Subcutaneous abdominal adipose tissue (tissue), 5 donors: Measurements from ENCODE around the gene CLEC2L.

Experiments used
- H3K27ac ChIP-seq: one replicate; pipeline ENCODE4 v1.7.0; 2013; ENCODE audit warnings: low read depth, mild to moderate bottlenecking, inconsistent platforms, low read length, moderate library complexity
- H3K27me3 ChIP-seq, 5 donors: one replicate each; pipeline ENCODE4 v1.7.0; 2013; ENCODE audit warnings: low read length in 5 of 5, inconsistent platforms in 1 of 5; ENCODE audit not compliant: control insufficient read depth in 5 of 5, insufficient read depth in 4 of 5
- H3K36me3 ChIP-seq, 5 donors: one replicate each; pipeline ENCODE4 v1.7.0; 2013; ENCODE audit warnings: low read length in 5 of 5; ENCODE audit not compliant: control insufficient read depth in 5 of 5, insufficient read depth in 5 of 5
- H3K4me1 ChIP-seq, 5 donors: one replicate each; pipeline ENCODE4 v1.7.0; 2013; ENCODE audit warnings: low read length in 5 of 5, mild to moderate bottlenecking in 3 of 5, moderate library complexity in 1 of 5; ENCODE audit not compliant: control insufficient read depth in 5 of 5, insufficient read depth in 5 of 5
- H3K4me3 ChIP-seq, 5 donors: one replicate each; pipeline ENCODE4 v1.7.0; 2013; ENCODE audit warnings: low read length in 5 of 5, low read depth in 1 of 5
- H3K9ac ChIP-seq, 5 donors: one replicate each; pipeline ENCODE4 v1.7.0; 2013; ENCODE audit warnings: low read length in 5 of 5, mild to moderate bottlenecking in 4 of 5, moderate library complexity in 3 of 5
- H3K9me3 ChIP-seq, 5 donors: one replicate each; pipeline ENCODE4 v1.7.0; 2013; ENCODE audit warnings: low read length in 5 of 5; ENCODE audit not compliant: control insufficient read depth in 5 of 5
- donor health status: healthy.
- donor health status: healthy.
- donor health status: healthy.
- donor health status: healthy.
- donor health status: healthy.

Gene CLEC2L

DNA sequence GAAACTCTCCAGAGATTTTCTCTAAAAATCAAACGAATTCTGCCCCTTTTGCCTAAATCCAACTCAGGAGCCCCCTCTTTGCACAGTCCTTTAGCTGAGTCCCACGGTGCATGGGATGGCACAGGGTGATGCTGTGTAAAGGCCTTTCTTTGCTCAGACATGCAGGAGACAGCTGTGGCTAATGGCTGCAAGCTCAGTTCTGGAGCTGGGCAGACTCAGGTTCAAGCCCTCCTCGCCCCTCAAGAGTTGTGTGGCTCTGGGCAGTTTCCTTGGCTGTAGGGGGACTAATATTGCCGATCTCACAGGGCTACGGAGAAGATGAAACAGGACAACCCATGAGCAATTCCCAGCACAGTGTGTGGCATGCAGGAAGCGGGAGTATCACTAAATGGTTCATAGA lies 42.6 kb downstream of the CLEC2L start:
- H3K4me1 ChIP-seq: peaks cover 0 to 27% (median 12%) of the 10 kb centered on the region in 5 donors
- H3K9ac ChIP-seq: no peak overlapping the region
- no peaks in the 10 kb centered on the region for H3K27me3 ChIP-seq
- H3K9me3 ChIP-seq: no peaks in the 10 kb centered on the region
- H3K4me3 ChIP-seq: no peak overlapping the region
- H3K27ac ChIP-seq: peak overlapping the region; percentile 49
- peaks cover 0 to 25% (median 15%) of the 10 kb centered on the region in 5 donors for H3K36me3 ChIP-seq

DNA sequence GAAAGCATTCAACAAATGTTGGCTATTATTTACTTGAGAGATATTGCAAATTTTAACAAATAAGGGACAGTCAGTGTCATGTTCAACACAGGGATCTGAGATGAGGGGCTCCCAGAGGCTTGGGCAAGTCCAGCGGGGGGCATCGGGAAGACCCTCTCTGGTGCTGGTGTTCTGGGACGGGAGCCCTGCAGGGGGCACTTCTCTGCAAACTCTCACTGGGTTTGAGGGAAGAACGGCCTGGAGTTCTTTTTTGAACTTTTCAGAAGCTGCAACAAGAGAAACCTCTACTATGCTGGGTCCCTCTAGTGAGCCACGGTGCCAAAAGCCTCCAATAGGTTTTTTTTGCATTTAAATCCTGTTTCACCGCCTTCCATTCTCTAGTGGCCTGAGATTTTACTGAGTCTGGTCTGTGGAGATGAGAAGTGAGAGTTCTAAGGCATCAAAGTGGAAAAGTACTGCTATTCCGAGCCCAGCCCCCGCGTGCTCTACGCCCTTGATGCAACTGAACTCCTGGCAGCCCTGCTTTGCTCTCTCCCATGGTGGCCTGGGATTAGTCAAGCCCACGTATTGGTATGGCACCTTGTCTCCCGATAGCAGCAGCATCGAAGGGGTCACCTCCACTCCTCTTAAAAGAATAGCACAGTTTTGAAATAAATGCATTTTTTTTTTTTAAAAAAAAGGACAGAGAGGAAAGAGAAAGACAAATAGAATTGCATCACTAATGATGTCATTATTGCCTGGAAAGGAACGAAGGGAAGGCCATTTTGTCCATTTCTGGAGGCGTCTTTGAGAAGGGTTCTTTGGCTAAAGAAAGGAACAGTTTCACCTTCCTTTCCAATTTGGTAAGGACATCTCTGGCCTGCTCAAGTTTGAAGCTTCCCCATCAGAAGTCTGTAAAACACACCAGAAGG lies 43.5 kb downstream of the CLEC2L start:
- Histone ChIP-seq H3K9ac (no peak overlapping the region), H3K4me3 (no peak overlapping the region), H3K27ac (peak overlapping the region; percentile 50), H3K9me3 (no peaks in the 10 kb centered on the region), H3K4me1 (peaks cover 0 to 27% (median 12%) of the 10 kb centered on the region in 5 donors), H3K36me3 (peaks cover 0 to 33% (median 22%) of the 10 kb centered on the region in 5 donors), H3K27me3 (no peaks in the 10 kb centered on the region)

DNA sequence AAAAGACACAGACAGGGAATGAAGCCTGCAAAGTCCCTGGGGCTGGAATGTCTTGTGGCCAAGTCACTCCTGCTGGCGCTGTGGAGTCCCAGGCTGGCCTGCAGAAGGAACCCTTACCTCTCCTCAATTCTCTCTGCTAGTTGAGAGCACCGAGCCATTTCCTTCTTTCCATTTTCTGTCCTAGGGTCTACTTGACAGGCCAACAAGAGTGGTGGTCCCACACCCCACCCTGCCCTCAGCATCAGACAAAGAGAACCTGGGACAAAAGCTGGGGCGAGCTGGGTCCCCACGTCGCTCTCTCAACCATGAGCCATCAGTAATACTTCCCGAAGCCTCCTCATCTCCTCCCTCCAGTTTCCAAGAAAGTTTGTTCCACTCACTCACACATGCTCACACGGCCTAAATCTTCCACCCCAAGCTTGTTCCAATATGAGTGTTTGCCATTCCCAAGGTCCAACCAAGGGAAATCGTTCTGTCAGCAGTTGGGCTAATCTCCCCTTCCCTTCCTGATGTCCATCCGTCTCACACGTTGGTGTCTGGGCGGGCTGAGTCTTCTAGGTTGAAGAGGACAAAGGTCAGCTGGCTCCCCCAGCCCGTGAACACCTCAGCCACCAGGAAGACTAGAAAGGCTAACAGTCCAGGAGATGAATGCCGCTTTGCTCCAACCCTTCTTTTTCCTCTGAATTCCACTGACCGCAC lies 44.3 kb downstream of the CLEC2L start:
- H3K27me3 ChIP-seq: no peaks in the 10 kb centered on the region
- H3K4me1 ChIP-seq: peaks cover 0 to 27% (median 12%) of the 10 kb centered on the region in 5 donors
- no peak overlapping the region for H3K4me3 ChIP-seq
- peak overlapping the region; percentile 50 for H3K27ac ChIP-seq
- no peaks in the 10 kb centered on the region for H3K9me3 ChIP-seq
- no peak overlapping the region for H3K9ac ChIP-seq
- peaks cover 0 to 38% (median 24%) of the 10 kb centered on the region in 5 donors for H3K36me3 ChIP-seq

DNA sequence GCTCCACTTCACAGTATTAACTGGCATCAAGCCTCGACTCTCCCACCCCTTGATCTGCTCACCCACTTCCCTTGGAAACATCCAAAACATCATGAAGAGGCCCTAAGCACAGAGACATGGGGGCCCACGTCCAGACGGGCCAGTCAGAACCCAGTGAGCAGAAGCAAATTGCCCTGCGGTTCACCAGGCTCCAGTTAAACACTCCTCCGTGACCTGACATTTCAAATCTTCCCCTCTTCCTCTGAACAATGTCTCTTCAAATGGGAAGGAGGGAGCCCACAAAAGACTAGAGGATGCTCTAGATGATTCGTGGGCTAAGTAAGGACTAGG lies 44.8 kb downstream of the CLEC2L start:
- H3K36me3 ChIP-seq: peaks cover 0 to 43% (median 29%) of the 10 kb centered on the region in 5 donors
- no peaks in the 10 kb centered on the region for H3K27me3 ChIP-seq
- no peak overlapping the region for H3K9ac ChIP-seq
- H3K4me1 ChIP-seq: peaks cover 0 to 27% (median 8%) of the 10 kb centered on the region in 5 donors
- H3K27ac ChIP-seq: peak overlapping the region; percentile 11
- no peaks in the 10 kb centered on the region for H3K9me3 ChIP-seq
- no peak overlapping the region for H3K4me3 ChIP-seq

DNA sequence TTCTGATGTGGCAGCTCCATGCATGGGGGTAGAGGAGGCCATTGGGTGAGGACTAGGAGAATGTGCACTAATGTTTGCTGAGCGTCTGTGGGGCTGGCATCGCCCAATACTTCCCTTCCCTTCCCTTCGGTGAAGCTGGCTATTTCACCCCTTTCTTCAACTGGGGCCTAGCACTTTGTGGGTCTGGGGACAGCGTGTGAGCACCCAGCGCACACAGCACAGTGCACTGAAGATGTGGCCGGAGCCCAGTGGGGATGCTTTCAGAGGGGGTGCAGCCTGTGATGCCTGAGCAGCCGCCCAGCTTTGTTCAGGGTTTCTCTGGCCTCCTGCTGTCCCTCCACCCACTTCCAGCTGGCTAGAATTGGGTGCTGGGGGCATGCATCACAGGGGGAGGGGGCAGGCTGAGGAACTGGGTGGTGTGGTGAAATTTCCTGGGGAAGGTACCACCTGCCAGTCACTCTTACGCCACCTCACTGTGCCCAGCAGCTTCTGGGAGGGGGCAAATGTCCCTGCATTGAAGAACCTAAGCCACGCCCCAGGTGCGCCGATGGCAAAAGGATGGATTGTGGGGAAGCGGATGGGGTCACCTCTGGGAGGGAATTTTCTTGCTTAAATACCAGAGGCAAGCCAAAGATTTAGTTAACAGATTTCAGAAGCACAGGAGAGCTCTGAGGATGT lies 45.5 kb downstream of the CLEC2L start:
- peaks cover 0 to 47% (median 36%) of the 10 kb centered on the region in 5 donors for H3K36me3 ChIP-seq
- no peak overlapping the region for H3K9ac ChIP-seq
- H3K27ac ChIP-seq: no peak overlapping the region
- H3K9me3 ChIP-seq: no peaks in the 10 kb centered on the region
- no peak overlapping the region for H3K4me3 ChIP-seq
- peaks cover 0 to 27% (median 7%) of the 10 kb centered on the region in 5 donors for H3K4me1 ChIP-seq
- no peaks in the 10 kb centered on the region for H3K27me3 ChIP-seq

DNA sequence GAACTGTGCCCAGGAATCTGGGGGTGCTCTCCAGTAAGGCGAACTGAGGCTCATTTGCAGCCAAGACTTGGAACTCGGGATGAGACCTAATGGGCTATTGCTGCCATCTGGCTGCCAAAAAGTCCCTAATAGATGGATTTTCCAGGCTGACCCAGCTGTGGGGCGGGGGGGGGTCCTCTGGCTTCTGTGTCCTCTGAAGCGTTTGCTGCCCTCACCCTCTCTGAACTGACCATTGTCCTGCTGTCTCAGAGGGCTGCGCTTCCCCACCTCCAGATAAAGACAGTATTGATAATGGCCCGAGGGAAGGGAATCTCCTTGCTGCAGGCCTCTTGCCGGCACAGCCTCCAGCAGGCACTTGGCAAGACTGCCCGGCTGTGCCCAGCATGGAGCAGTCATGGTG lies 46.6 kb downstream of the CLEC2L start:
- Histone ChIP-seq H3K9ac (no peak overlapping the region), H3K4me1 (peaks cover 0 to 19% (median 7%) of the 10 kb centered on the region in 5 donors), H3K27me3 (no peaks in the 10 kb centered on the region), H3K27ac (no peak overlapping the region), H3K9me3 (no peaks in the 10 kb centered on the region), H3K4me3 (no peak overlapping the region), H3K36me3 (peaks cover 0 to 59% (median 47%) of the 10 kb centered on the region in 5 donors)

DNA sequence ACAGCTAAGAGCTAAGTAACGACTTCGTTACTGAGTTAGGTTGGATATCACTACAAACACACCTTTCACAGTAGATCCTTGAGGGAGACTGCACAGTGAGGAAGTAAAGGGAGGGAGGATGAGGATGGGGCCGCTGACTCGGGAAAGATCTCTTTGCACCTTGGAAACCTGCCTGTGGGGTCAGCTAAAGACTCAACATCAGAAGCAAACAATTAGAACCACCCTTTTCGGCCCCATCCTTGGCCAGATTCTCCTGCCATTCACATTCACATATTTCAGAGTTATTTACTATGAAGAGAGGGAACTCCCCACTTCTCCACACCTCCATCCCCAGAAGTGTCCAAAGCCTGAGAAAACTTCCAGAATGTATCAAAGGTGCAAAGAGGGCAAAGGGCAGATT lies 47.1 kb downstream of the CLEC2L start:
- Histone ChIP-seq H3K9me3 (no peaks in the 10 kb centered on the region), H3K4me3 (no peak overlapping the region), H3K27ac (no peak overlapping the region), H3K36me3 (peaks cover 0 to 64% (median 52%) of the 10 kb centered on the region in 5 donors), H3K9ac (no peak overlapping the region), H3K4me1 (peaks cover 0 to 17% (median 7%) of the 10 kb centered on the region in 5 donors), H3K27me3 (no peaks in the 10 kb centered on the region)

DNA sequence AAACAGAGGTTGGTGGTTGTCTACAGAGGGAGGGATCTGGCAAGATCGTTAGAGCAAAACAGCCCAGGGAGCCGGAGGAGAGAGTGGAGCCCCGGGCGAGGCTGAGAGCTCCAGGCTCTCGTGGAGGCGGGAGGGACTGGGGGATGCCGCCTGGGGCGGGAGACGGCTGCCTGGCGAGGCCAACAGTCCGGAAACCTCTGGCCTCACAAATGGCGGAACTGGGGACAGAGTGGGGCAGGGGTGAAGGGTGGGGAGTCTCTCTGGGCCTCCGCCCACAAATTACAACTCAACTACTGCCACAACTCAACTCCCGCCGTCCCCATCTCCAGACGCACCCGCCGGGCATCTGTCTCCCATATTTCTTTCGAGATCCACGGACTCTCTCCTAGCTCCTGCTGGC lies 47.7 kb downstream of the CLEC2L start:
- no peak overlapping the region for H3K4me3 ChIP-seq
- no peak overlapping the region for H3K27ac ChIP-seq
- H3K4me1 ChIP-seq: peaks cover 0 to 14% (median 4%) of the 10 kb centered on the region in 5 donors
- H3K9me3 ChIP-seq: no peaks in the 10 kb centered on the region
- H3K27me3 ChIP-seq: no peaks in the 10 kb centered on the region
- H3K9ac ChIP-seq: no peak overlapping the region
- H3K36me3 ChIP-seq: peaks cover 0 to 69% (median 57%) of the 10 kb centered on the region in 5 donors

DNA sequence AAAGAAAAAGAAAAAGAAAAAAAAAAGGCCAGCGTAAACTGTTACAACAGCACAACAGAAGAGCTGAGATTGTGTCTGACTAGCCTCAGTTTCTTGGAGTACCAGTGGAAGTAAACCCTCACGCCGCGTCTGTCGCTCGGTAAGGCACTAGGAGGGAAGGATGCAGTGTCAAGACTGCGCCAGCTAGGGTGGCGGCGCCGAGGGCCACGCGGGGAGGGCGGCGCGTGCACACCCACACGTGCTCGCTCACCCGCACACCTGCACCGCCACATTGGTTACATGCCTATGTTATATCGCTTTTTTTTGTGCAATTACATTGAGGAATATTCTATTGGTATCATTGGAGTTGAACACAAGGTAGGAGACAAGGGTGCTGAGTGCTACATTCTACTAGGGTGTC lies 48.2 kb downstream of the CLEC2L start:
- H3K4me3 ChIP-seq: no peak overlapping the region
- peaks cover 0 to 73% (median 62%) of the 10 kb centered on the region in 5 donors for H3K36me3 ChIP-seq
- peaks cover 0 to 11% (median 3%) of the 10 kb centered on the region in 5 donors for H3K4me1 ChIP-seq
- H3K9ac ChIP-seq: no peak overlapping the region
- H3K27me3 ChIP-seq: no peaks in the 10 kb centered on the region
- no peaks in the 10 kb centered on the region for H3K9me3 ChIP-seq
- H3K27ac ChIP-seq: no peak overlapping the region
